H9 (cell line): Measurements from ENCODE around the gene ATRX. TPM values are rescaled to one million over a fixed set of nuclear protein-coding genes. Genes with fewer than 3 reads are reported as not detected.
"Not testable (repeated sequence)": the region's sequence is repeated elsewhere in the genome, so short reads cannot be mapped to it uniquely, and the experiment has no call there.

Experiments used
- DNase-seq: peaks from one replicate; pipeline ENCODE4 v3.0.0-alpha.2; 2017
- H2AFZ ChIP-seq: one replicate; pipeline ENCODE4 v1.6.1; 2013; ENCODE audit warnings: mild to moderate bottlenecking, low read length, control low read depth, moderate library complexity
- H2AK5ac ChIP-seq: 2 replicates; pipeline ENCODE4 v1.6.1; 2013; ENCODE audit warnings: low read length, control low read depth, mixed read lengths; ENCODE audit not compliant: insufficient read length
- H2BK120ac ChIP-seq: one replicate; pipeline ENCODE4 v1.6.1; 2013; ENCODE audit warnings: low read depth, mild to moderate bottlenecking, low read length, control low read depth, inconsistent platforms; ENCODE audit not compliant: poor library complexity, severe bottlenecking
- H2BK12ac ChIP-seq: 2 replicates; pipeline ENCODE4 v1.6.1; 2013; ENCODE audit warnings: low read length, control low read depth, mixed read lengths, low read depth; ENCODE audit not compliant: insufficient read length
- H2BK15ac ChIP-seq: 2 replicates; pipeline ENCODE4 v1.6.1; 2013; ENCODE audit warnings: low read depth, low read length, control low read depth
- H2BK20ac ChIP-seq: one replicate; pipeline ENCODE4 v1.6.1; 2013; ENCODE audit warnings: low read depth, mild to moderate bottlenecking, low read length, control low read depth, inconsistent platforms; ENCODE audit not compliant: poor library complexity, severe bottlenecking
- H2BK5ac ChIP-seq: 2 replicates; pipeline ENCODE4 v1.6.1; 2013; ENCODE audit warnings: low read length, control low read depth, mixed read lengths; ENCODE audit not compliant: insufficient read length
- H3K14ac ChIP-seq: 2 replicates; pipeline ENCODE4 v1.6.1; 2013; ENCODE audit warnings: low read length, control low read depth; ENCODE audit not compliant: insufficient read depth
- H3K18ac ChIP-seq: 2 replicates; pipeline ENCODE4 v1.6.1; 2013; ENCODE audit warnings: low read depth, mild to moderate bottlenecking, mixed read lengths, low read length, control low read depth; ENCODE audit not compliant: insufficient read length
- H3K23ac ChIP-seq: 2 replicates; pipeline ENCODE4 v1.6.1; 2013; ENCODE audit warnings: low read length, control low read depth, mixed read lengths, low read depth; ENCODE audit not compliant: insufficient read length
- H3K23me2 ChIP-seq: 2 replicates; pipeline ENCODE4 v1.6.1; 2013; ENCODE audit warnings: low read depth, mild to moderate bottlenecking, mixed read lengths, low read length, control low read depth; ENCODE audit not compliant: insufficient read length, poor library complexity, severe bottlenecking
- H3K27ac ChIP-seq: 2 replicates; pipeline ENCODE4 v1.5.1; 2013; ENCODE audit warnings: low read length, control low read depth, mixed read lengths, low read depth; ENCODE audit not compliant: insufficient read length
- H3K27me3 ChIP-seq: 2 replicates; pipeline ENCODE4 v1.6.1; 2013; ENCODE audit warnings: low read length, control low read depth, inconsistent platforms; ENCODE audit not compliant: insufficient read depth
- H3K4ac ChIP-seq: 2 replicates; pipeline ENCODE4 v1.6.1; 2013; ENCODE audit warnings: low read depth, mild to moderate bottlenecking, control low read depth, inconsistent platforms, low read length, moderate library complexity
- H3K4me1 ChIP-seq: 2 replicates; pipeline ENCODE4 v1.6.1; 2013; ENCODE audit warnings: low read length, control low read depth, inconsistent platforms; ENCODE audit not compliant: insufficient read depth
- H3K4me2 ChIP-seq: 2 replicates; pipeline ENCODE4 v1.6.1; 2013; ENCODE audit warnings: low read length, control low read depth, mixed read lengths; ENCODE audit not compliant: insufficient read length, insufficient read depth
- H3K56ac ChIP-seq: 2 replicates; pipeline ENCODE4 v1.6.1; 2013; ENCODE audit warnings: low read depth, mild to moderate bottlenecking, mixed read lengths, low read length, control low read depth; ENCODE audit not compliant: insufficient read length
- H3K79me1 ChIP-seq: 2 replicates; pipeline ENCODE4 v1.6.1; 2013; ENCODE audit warnings: low read depth, mild to moderate bottlenecking, moderate library complexity, low read length, control low read depth, inconsistent platforms; ENCODE audit not compliant: insufficient read depth, poor library complexity, severe bottlenecking
- H3K79me2 ChIP-seq: 2 replicates; pipeline ENCODE4 v1.6.1; 2013; ENCODE audit warnings: low read length, control low read depth, inconsistent platforms; ENCODE audit not compliant: insufficient read depth
- H3K9ac ChIP-seq: 2 replicates; pipeline ENCODE4 v1.6.1; 2013; ENCODE audit warnings: low read length, control low read depth, mixed read lengths; ENCODE audit not compliant: insufficient read length; ENCODE audit errors: extremely low read depth
- H3K9me3 ChIP-seq: one replicate; pipeline ENCODE4 v1.6.1; 2013; ENCODE audit warnings: low read depth, low read length, inconsistent platforms; ENCODE audit not compliant: control insufficient read depth
- H3T11ph ChIP-seq: one replicate; pipeline ENCODE4 v1.6.1; 2013; ENCODE audit warnings: mild to moderate bottlenecking, low read length, control low read depth, inconsistent platforms
- H4K20me1 ChIP-seq: one replicate; pipeline ENCODE4 v1.6.1; 2013; ENCODE audit not compliant: control insufficient read depth, insufficient read length, insufficient read depth
- H4K5ac ChIP-seq: 2 replicates; pipeline ENCODE4 v1.6.1; 2013; ENCODE audit warnings: low read depth, mild to moderate bottlenecking, mixed read lengths, low read length, control low read depth; ENCODE audit not compliant: insufficient read length
- H4K8ac ChIP-seq: replicated peaks from 2 replicates; pipeline ENCODE4 v1.6.1; 2013; ENCODE audit warnings: low read length, control low read depth, mixed read lengths, low read depth; ENCODE audit not compliant: insufficient read length
- H4K91ac ChIP-seq: 2 replicates; pipeline ENCODE4 v1.6.1; 2013; ENCODE audit warnings: low read depth, mild to moderate bottlenecking, moderate library complexity, mixed read lengths, low read length, control low read depth; ENCODE audit not compliant: insufficient read length
- H3K27ac Mint-ChIP-seq, 3 experiments: 2 replicates in 2 of 3; 3 replicates in 1 of 3; pipeline ENCODE4 v1.8.0; 2020 to 2021; ENCODE audit warnings: mixed read lengths in 3 of 3, mild to moderate bottlenecking in 1 of 3, moderate library complexity in 1 of 3
- H3K27me3 Mint-ChIP-seq: 2 replicates; pipeline ENCODE4 v1.8.0; 2021; ENCODE audit warnings: low read depth, mild to moderate bottlenecking, moderate library complexity, mixed read lengths
- H3K36me3 Mint-ChIP-seq, 3 experiments: 2 replicates in 2 of 3; 3 replicates in 1 of 3; pipeline ENCODE4 v1.8.0; 2020 to 2021; ENCODE audit warnings: low read depth in 3 of 3, mixed read lengths in 3 of 3; ENCODE audit not compliant: insufficient read depth in 1 of 3
- H3K4me1 Mint-ChIP-seq, 2 experiments: 2 replicates each; pipeline ENCODE4 v1.8.0; 2020; ENCODE audit warnings: mixed read lengths in 2 of 2
- H3K4me3 Mint-ChIP-seq, 2 experiments: 2 replicates in 1 of 2; 3 replicates in 1 of 2; pipeline ENCODE4 v1.8.0; 2020 to 2021; ENCODE audit warnings: mild to moderate bottlenecking in 2 of 2, mixed read lengths in 2 of 2, moderate library complexity in 1 of 2
- H3K9me3 Mint-ChIP-seq, 2 experiments: 2 replicates in 1 of 2; 3 replicates in 1 of 2; pipeline ENCODE4 v1.8.0; 2020; ENCODE audit warnings: mild to moderate bottlenecking in 2 of 2, mixed read lengths in 2 of 2, moderate library complexity in 1 of 2
- WGBS: extraction: QIAGEN DNeasy Blood & Tissue Kit; methylation state at CpG from one replicate; pipeline ENCODE4 v1.1.7; 2013; ENCODE audit warnings: missing lambda C conversion rate, low lambda C conversion rate, mixed read lengths; ENCODE audit not compliant: insufficient read length; ENCODE audit errors: extremely low coverage; 5-methylcytosine and 5-hydroxymethylcytosine counted together
- total RNA-seq: library from RNA; stranded (reverse); gene quantifications from 2 replicates; pipeline ENCODE4 v1.2.1, GENCODE V29; 2021
- TF ChIP-seq, protein P1 (sequence below): fragments of 200-600 bp; sonication (generic); conservative IDR thresholded peaks from 3 replicates; pipeline ENCODE4 v1.8.0; 2021; ENCODE audit warnings: antibody characterized with exemption, mild to moderate bottlenecking

The ATRX gene
- total RNA-seq, 1 experiment from 2014 or later, result 76.0 TPM

DNA sequence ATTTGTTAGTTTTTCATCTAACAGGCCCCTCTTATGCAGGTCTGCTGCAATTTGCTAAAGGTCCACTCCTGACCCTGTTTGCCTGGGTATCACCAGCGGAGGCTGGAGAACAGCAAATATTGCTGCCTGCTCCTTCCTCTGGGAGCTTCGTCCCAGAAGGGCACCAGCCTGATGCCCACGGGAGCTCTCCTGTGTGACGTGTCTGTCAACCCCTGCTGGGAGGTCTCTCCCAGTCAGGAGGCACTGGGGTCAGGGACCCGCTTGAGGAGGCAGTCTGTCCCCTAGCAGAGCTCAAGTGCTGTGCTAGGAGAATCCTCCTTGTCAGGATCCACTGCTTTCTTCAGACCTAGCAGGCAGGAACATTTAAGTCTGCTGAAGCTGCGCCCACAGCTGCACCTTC is 30.5 kb downstream of the ATRX start:
- H3K27ac Mint-ChIP-seq, result no peak overlapping the region; a peak in 1 of 7 replicates
- Histone ChIP-seq H2BK5ac (no peak overlapping the region), H2BK120ac (no peak overlapping the region), H2AFZ (no peak overlapping the region), H3K14ac (no peak overlapping the region), H2BK15ac (no peak overlapping the region), H3K27me3 (no peaks in the 10 kb centered on the region), H3K9me3 (peaks cover 9% of the 10 kb centered on the region), H4K91ac (no peak overlapping the region), H3K79me1 (peaks cover 3% of the 10 kb centered on the region), H3K23ac (no peak overlapping the region), H3K56ac (no peak overlapping the region), H3T11ph (no peak overlapping the region), H3K4me1 (no peaks in the 10 kb centered on the region), H3K27ac (no peak overlapping the region), H4K20me1 (no peaks in the 10 kb centered on the region), H4K8ac (no peak overlapping the region), H2AK5ac (no peak overlapping the region), H3K79me2 (no peaks in the 10 kb centered on the region; the same call in 1 of the 2 replicates), H3K4ac (no peak overlapping the region), H4K5ac (no peak overlapping the region), H2BK12ac (no peak overlapping the region), H2BK20ac (no peak overlapping the region), H3K18ac (no peak overlapping the region), H3K9ac (no peak overlapping the region), H3K23me2 (no peaks in the 10 kb centered on the region), H3K4me2 (no peak overlapping the region)
- no peak for DNase-seq
- TF ChIP-seq, protein P1, sequence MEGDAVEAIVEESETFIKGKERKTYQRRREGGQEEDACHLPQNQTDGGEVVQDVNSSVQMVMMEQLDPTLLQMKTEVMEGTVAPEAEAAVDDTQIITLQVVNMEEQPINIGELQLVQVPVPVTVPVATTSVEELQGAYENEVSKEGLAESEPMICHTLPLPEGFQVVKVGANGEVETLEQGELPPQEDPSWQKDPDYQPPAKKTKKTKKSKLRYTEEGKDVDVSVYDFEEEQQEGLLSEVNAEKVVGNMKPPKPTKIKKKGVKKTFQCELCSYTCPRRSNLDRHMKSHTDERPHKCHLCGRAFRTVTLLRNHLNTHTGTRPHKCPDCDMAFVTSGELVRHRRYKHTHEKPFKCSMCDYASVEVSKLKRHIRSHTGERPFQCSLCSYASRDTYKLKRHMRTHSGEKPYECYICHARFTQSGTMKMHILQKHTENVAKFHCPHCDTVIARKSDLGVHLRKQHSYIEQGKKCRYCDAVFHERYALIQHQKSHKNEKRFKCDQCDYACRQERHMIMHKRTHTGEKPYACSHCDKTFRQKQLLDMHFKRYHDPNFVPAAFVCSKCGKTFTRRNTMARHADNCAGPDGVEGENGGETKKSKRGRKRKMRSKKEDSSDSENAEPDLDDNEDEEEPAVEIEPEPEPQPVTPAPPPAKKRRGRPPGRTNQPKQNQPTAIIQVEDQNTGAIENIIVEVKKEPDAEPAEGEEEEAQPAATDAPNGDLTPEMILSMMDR, result no peak
- H3K4me3 Mint-ChIP-seq, result no peak overlapping the region
- no peaks in the 10 kb centered on the region for H3K4me1 Mint-ChIP-seq
- peaks cover 1% of the 10 kb centered on the region; the same call in 1 of the 2 replicates for H3K27me3 Mint-ChIP-seq
- H3K9me3 Mint-ChIP-seq, result peaks cover 76 to 81% of the 10 kb centered on the region in 2 experiments
- peaks cover 22 to 34% (median 33%) of the 10 kb centered on the region in 3 experiments for H3K36me3 Mint-ChIP-seq
- WGBS, result no CpG with 5 or more reads among the region's 6 CpGs

DNA sequence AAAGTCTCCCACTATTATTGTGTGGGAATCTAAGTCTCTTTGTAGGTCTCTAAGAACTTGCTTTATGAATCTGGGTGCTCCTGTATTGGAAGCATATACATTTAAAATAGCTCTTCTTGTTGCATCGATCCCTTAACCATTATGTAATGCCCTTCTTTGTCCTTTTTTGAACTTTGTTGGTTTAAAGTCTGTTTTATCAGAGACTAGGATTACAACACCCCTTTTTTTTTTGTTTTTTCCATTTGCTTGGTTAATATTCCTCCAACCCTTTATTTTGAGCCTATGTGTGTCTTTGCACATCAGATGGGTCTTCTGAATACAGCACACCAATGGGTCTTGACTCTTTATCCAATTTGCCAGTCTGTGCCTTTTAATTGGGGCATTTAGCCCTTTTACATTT is 32.1 kb downstream of the ATRX start:
- H3K4ac ChIP-seq, H3K27ac ChIP-seq, H3K4me1 Mint-ChIP-seq, H2BK12ac ChIP-seq, H3K23ac ChIP-seq, H3K14ac ChIP-seq, H3K4me3 Mint-ChIP-seq, H4K5ac ChIP-seq, H2BK15ac ChIP-seq, H3T11ph ChIP-seq, H2BK20ac ChIP-seq, H2AK5ac ChIP-seq, H3K56ac ChIP-seq, H2AFZ ChIP-seq, H3K27ac Mint-ChIP-seq, H2BK120ac ChIP-seq, H4K8ac ChIP-seq, H4K91ac ChIP-seq, H3K4me2 ChIP-seq, H3K27me3 ChIP-seq, H3K79me1 ChIP-seq, H3K9ac ChIP-seq, H3K4me1 ChIP-seq, H3K23me2 ChIP-seq, H3K18ac ChIP-seq, DNase-seq, H4K20me1 ChIP-seq, H3K79me2 ChIP-seq, H3K27me3 Mint-ChIP-seq, H2BK5ac ChIP-seq: not testable (repeated sequence)
- peaks cover 18% of the 10 kb centered on the region for H3K9me3 ChIP-seq
- peaks cover 74 to 84% of the 10 kb centered on the region in 2 experiments for H3K9me3 Mint-ChIP-seq
- WGBS, result no CpG with 5 or more reads among the region's 1 CpG
- H3K36me3 Mint-ChIP-seq, result peaks cover 19 to 35% (median 34%) of the 10 kb centered on the region in 3 experiments
